GM12874 (cell line): Measurements from ENCODE around the gene WNT11.

Experiments used
- TF ChIP-seq, protein P1 (sequence below): IDR thresholded peaks from 2 replicates; pipeline ENCODE4 v1.5.1; 2011; ENCODE audit warnings: low read depth, mild to moderate bottlenecking, control low read depth, low read length, moderate library complexity; ENCODE audit not compliant: insufficient read depth

Gene WNT11

GRCh38 chr11:76194872-76195668, 11.2 kb downstream of the WNT11 start:
- TF ChIP-seq, protein P1, sequence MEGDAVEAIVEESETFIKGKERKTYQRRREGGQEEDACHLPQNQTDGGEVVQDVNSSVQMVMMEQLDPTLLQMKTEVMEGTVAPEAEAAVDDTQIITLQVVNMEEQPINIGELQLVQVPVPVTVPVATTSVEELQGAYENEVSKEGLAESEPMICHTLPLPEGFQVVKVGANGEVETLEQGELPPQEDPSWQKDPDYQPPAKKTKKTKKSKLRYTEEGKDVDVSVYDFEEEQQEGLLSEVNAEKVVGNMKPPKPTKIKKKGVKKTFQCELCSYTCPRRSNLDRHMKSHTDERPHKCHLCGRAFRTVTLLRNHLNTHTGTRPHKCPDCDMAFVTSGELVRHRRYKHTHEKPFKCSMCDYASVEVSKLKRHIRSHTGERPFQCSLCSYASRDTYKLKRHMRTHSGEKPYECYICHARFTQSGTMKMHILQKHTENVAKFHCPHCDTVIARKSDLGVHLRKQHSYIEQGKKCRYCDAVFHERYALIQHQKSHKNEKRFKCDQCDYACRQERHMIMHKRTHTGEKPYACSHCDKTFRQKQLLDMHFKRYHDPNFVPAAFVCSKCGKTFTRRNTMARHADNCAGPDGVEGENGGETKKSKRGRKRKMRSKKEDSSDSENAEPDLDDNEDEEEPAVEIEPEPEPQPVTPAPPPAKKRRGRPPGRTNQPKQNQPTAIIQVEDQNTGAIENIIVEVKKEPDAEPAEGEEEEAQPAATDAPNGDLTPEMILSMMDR, result no peak

DNA sequence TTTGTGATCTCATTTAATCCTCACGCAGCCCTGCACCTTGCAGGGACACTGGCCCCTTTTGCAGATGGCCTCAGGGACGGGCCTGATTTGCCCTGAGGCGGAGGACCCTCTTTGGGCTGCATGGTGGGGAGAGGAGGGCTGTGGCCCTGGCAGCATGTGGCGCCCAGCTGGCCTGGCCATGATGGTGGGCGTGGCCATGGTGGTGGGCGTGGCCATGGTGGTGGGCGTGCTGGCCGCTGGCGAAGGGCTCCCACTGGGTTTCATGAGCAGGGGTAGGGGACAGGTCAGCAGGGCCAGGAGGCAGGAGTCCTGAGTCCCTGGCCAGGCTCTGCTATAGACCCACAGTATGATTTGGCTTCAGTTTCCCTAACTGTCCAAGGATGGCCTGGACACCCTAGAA, 13.1 kb downstream of the WNT11 start:
- TF ChIP-seq, protein P1, result no peak

GRCh38 chr11:76190376-76190775, 15.9 kb downstream of the WNT11 start:
- TF ChIP-seq, protein P1, result no peak

DNA sequence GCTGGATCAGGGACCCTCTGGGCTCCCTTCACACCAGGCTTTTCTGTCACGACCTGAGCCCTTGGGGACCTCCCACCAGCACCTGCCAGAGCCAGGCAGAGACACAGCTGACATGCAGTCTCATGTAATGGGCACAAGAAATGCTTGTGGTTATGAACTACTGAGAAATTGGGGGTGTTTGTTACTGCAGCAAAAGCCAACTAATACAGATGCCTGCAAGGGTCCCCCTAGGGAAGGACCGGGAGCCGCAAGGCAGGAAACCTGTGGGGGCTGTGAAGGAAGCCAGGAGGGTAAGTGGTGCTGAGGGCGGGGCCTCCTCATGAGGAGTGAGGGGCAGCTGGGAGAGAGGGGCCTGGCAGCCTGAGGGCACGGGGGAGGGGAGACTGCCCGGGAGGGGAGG, 16.6 kb downstream of the WNT11 start:
- TF ChIP-seq, protein P1, result no peak

DNA sequence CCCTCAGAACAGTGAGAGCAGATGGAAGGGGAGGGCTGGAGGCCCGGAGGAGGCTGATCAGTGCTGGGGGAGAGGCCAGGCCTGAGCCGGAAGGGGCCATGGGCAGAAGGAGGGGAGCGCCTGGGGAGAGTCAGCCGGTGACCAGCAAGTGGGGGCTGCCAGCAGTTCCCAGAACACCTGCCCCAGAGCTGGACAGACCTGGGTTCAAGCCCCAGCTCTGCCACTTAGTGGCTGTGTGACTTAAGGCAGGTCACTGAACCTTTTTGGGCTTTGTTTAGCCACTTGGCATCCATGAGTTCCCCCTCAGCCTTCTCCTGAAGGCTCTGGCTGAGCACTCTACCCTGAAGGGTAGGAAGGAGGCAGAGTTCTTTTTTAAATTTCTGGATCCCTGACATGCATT, 17.4 kb downstream of the WNT11 start:
- TF ChIP-seq, protein P1, result no peak

- TF ChIP-seq, protein P1, result no peak
Observed at GRCh38 chr11:76186776-76187279, 19.5 kb downstream of the WNT11 start.

DNA sequence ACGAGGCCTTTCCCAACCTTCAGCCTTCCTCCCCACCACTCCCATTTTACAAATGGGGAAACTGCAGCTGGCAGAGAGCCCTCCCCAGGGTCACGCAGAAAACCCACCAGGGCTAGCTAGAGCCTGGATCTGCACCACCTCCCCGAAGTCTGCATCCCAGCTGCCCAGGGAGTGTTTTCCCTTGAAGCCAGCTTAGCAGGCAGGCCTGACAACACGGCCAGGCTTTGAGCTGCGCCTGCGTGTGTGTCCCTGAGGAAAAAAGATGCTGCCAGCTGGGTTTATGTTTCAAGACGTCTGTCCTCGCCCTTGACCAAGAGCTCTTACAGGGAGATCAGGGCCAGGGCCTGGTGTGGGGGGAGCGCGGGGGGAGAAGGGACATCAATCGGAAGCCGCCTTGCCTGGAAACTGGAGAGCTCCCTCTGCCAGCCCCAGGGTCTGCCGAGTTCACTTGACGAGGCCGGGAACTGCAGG, 20.3 kb downstream of the WNT11 start:
- TF ChIP-seq, protein P1, result no peak
